Cardiac muscle cell (in vitro differentiated cells and primary cell): ENCODE results near the gene EXOC4. TPM values are rescaled to one million over a fixed set of nuclear protein-coding genes. Genes with fewer than 3 reads are reported as not detected.

Source experiments
- DNase-seq, 2 donors: peaks; one replicate each; pipeline versions ENCODE4 v3.0.0 to v3.0.0-alpha.2; 2010 to 2017; ENCODE audit warnings: low read depth in 1 of 2, low spot score in 1 of 2
- H3K27ac ChIP-seq: fragments of 200-600 bp; sonication (generic); 2 replicates; pipeline ENCODE4 v1.5.1; 2016
- H3K27me3 ChIP-seq: fragments of 200-600 bp; sonication (generic); 2 replicates; pipeline ENCODE4 v1.6.0; 2016; ENCODE audit warnings: control low read depth
- H3K36me3 ChIP-seq: fragments of 200-600 bp; sonication (generic); 2 replicates; pipeline ENCODE4 v1.5.1; 2016; ENCODE audit warnings: control low read depth
- H3K4me1 ChIP-seq: fragments of 200-600 bp; sonication (generic); 2 replicates; pipeline ENCODE4 v1.8.1; 2017; ENCODE audit warnings: low read depth, mild to moderate bottlenecking, mixed run types
- H3K4me3 ChIP-seq: fragments of 200-600 bp; sonication (generic); 2 replicates; pipeline ENCODE4 v1.5.1; 2016; ENCODE audit warnings: mild to moderate bottlenecking
- H3K9me3 ChIP-seq: fragments of 200-600 bp; sonication (generic); 2 replicates; pipeline ENCODE4 v1.5.1; 2017; ENCODE audit warnings: low read depth, mild to moderate bottlenecking, control low read depth
- CTCF ChIP-seq: IDR thresholded peaks from 2 replicates; pipeline ENCODE4 v1.5.1; 2012; ENCODE audit warnings: low read depth, mild to moderate bottlenecking, low read length
- polyA plus RNA-seq: library from polyadenylated mRNA; unstranded; fragments of >200 nt; fragmentation: Nextera tagmentation; extraction: Ambion mirVana; gene quantifications from 2 replicates; pipeline ENCODE4 v1.2.1, GENCODE V29; 2016
- total RNA-seq: library from RNA; depleted of rRNA; stranded (reverse); fragments of >200 nt; gene quantifications from 2 replicates; pipeline ENCODE4 v1.2.3, GENCODE V29; 2016

The EXOC4 gene
- total and polyA plus RNA-seq, 2 experiments from 2014 or later = 33.6 to 46.0 TPM

- no peak for TF ChIP-seq CTCF
- H3K9me3 ChIP-seq = no peaks in the 10 kb centered on the region
- no peak overlapping the region for H3K27ac ChIP-seq
- H3K36me3 ChIP-seq = no peaks in the 10 kb centered on the region
- no peaks in the 10 kb centered on the region for H3K4me1 ChIP-seq
- H3K27me3 ChIP-seq = no peaks in the 10 kb centered on the region
- no peak overlapping the region for H3K4me3 ChIP-seq
- DNase-seq = no peak
These were observed 756.6 kb downstream of the EXOC4 start for GRCh38 chr7:134009314-134010110.

- no peak for TF ChIP-seq CTCF
- no peaks in the 10 kb centered on the region for H3K4me1 ChIP-seq
- no peak for DNase-seq
- H3K4me3 ChIP-seq = no peak overlapping the region
- H3K9me3 ChIP-seq = no peaks in the 10 kb centered on the region
- H3K27me3 ChIP-seq = no peaks in the 10 kb centered on the region
- H3K27ac ChIP-seq = no peak overlapping the region
- H3K36me3 ChIP-seq = no peaks in the 10 kb centered on the region
These were observed 760.4 kb downstream of the EXOC4 start for GRCh38 chr7:134013249-134013648.

GRCh38 chr7:134014935-134015334 is 762.1 kb downstream of the EXOC4 start:
- no peaks in the 10 kb centered on the region for H3K27me3 ChIP-seq
- no peak overlapping the region for H3K4me3 ChIP-seq
- H3K4me1 ChIP-seq = no peaks in the 10 kb centered on the region
- no peak for TF ChIP-seq CTCF
- no peaks in the 10 kb centered on the region for H3K36me3 ChIP-seq
- no peak for DNase-seq
- no peaks in the 10 kb centered on the region for H3K9me3 ChIP-seq
- no peak overlapping the region for H3K27ac ChIP-seq

GRCh38 chr7:134016223-134016941 is 763.5 kb downstream of the EXOC4 start:
- H3K27ac ChIP-seq = no peak overlapping the region
- H3K36me3 ChIP-seq = no peaks in the 10 kb centered on the region
- DNase-seq = peak; percentile 49 to 65
- H3K9me3 ChIP-seq = no peaks in the 10 kb centered on the region
- no peak overlapping the region for H3K4me3 ChIP-seq
- peak; percentile 77 for TF ChIP-seq CTCF
- no peaks in the 10 kb centered on the region for H3K27me3 ChIP-seq
- H3K4me1 ChIP-seq = no peaks in the 10 kb centered on the region

- Histone ChIP-seq H3K4me3 (no peak overlapping the region), H3K27me3 (no peaks in the 10 kb centered on the region), H3K4me1 (no peaks in the 10 kb centered on the region), H3K9me3 (no peaks in the 10 kb centered on the region), H3K27ac (no peak overlapping the region), H3K36me3 (no peaks in the 10 kb centered on the region)
- no peak for TF ChIP-seq CTCF
- DNase-seq = no peak
These were observed 764.0 kb downstream of the EXOC4 start for GRCh38 chr7:134016942-134017303.
